ENCODE results near the gene PYY. TPM values are rescaled to one million over a fixed set of nuclear protein-coding genes. Genes with fewer than 3 reads are reported as not detected.
"Not testable (repeated sequence)": the region's sequence is repeated elsewhere in the genome, so short reads cannot be mapped to it uniquely, and the experiment has no call there.

PYY gene
- total RNA-seq, 2 experiments from 2014 or later = not detected

DNA sequence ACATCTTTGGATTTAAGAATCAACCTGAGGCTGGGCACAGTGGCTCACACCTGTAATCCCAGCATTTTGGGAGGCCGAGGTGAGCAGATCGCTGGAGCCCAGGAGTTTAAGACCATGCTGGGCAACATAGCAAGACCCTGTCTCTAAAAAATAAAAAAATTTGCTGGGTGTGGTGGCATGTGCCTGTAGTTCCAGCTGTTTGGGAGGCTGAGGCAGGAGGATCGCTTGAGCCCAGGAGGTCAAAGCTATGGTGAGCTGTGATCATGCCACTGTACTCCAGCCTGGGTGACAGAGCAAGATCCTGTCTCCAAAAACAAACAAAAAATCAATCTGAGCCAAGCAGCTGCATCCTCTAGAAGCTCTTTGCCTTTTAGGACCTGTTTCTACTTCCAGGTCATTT, 14.3 kb downstream of the PYY start:
- H3K9me3 Mint-ChIP-seq; H3K4me3 Mint-ChIP-seq; POLR2A ChIA-PET; H3K27me3 Mint-ChIP-seq; H3K36me3 Mint-ChIP-seq; H3K27ac Mint-ChIP-seq; intact Hi-C loops (cut with micrococcal nuclease); DNase-seq: not testable (repeated sequence)
- H3K4me1 Mint-ChIP-seq (ENCODE audit: low read depth) = peaks cover 11% of the 10 kb centered on the region
- CTCF ChIA-PET = interaction anchor here (0.7 to 1.1 kb wide), 4 partner anchors 11 to 229 kb away, joined by 3 read pairs; no protein-coding TSS in a partner anchor

DNA sequence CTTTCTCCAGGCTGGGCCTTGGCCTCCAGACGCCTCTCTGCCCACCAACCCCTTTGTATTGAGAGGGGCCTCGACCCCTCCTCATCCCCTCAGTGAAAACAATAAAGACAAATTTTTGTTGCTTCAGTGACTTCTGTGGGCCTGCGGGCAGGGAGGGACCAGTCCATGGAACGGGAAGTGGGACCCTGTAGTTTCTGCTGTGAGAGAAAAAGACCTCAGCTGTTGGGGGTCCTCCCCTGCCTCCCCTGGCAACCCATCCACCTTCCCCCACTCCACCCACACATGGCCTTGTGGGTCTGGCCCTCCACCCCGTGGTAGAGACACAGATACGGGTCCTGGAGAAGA, 14.9 kb downstream of the PYY start:
- ChIA-PET CTCF (interaction anchor here (0.8 kb wide), 1 partner anchor 11 kb away, joined by 3 read pairs; no protein-coding TSS in a partner anchor), POLR2A (no interaction called here)
- Mint-ChIP-seq H3K27ac (no peak overlapping the region), H3K36me3 (no peaks in the 10 kb centered on the region), H3K4me3 (no peak overlapping the region), H3K9me3 (no peaks in the 10 kb centered on the region), H3K27me3 (peaks cover 4% of the 10 kb centered on the region), H3K4me1 (ENCODE audit: low read depth) (peaks cover 9% of the 10 kb centered on the region)
- no peak for DNase-seq
- intact Hi-C loops (cut with micrococcal nuclease) = no loop called here

DNA sequence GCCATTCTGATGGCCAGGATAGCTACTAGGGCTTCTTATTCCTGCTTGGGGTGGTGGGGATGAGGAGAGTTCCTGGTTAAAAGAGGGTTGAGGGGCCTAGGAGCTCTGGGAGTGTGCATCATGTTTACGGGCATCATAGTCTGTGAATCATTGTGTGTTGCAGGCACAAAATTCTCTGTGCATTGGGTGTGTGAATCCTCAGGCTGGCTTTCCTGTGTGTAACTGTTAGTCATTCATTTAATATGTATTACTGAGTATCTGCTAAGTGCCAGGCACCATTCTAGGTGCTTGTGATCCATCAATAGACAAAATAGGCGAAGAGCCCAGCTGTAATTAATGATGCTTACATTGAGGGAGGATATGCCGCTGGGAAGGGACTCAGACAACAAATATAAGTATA, 17.3 kb downstream of the PYY start:
- no peaks in the 10 kb centered on the region for H3K9me3 Mint-ChIP-seq
- intact Hi-C loops (cut with micrococcal nuclease) = no loop called here
- H3K4me3 Mint-ChIP-seq = no peak overlapping the region
- POLR2A ChIA-PET = no interaction called here
- DNase-seq = no peak
- H3K36me3 Mint-ChIP-seq = no peaks in the 10 kb centered on the region
- peaks cover 8% of the 10 kb centered on the region for H3K4me1 Mint-ChIP-seq (ENCODE audit: low read depth)
- CTCF ChIA-PET = interaction anchor here (0.9 to 1.8 kb wide), 5 partner anchors 8 to 29 kb away, joined by 3 to 4 read pairs (median 3); partner anchors contain the start of gene MPP2
- no peak overlapping the region for H3K27ac Mint-ChIP-seq
- H3K27me3 Mint-ChIP-seq = peaks cover 4% of the 10 kb centered on the region

DNA sequence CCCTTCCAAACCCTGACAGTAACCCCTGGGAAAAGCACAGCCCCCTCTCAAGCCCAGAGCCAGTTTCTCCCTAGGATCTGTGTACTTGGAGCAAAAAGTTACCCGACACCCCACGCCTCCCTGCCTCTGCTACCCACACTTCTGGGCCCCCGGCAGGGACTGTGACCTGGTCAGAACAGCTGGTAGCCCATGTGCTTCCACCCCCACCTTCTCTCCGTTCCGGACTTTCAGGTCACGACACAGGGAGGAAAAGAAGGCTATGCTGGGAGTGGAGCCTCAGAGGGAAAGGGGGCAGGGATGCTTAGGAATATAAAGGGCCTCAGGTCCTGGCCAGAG, 17.8 kb downstream of the PYY start:
- no peak for DNase-seq
- no peaks in the 10 kb centered on the region for H3K36me3 Mint-ChIP-seq
- CTCF ChIA-PET = interaction anchor here (1.3 kb wide), 1 partner anchor 10 kb away, joined by 3 read pairs; no protein-coding TSS in a partner anchor
- POLR2A ChIA-PET = no interaction called here
- peaks cover 4% of the 10 kb centered on the region for H3K27me3 Mint-ChIP-seq
- no peak overlapping the region for H3K27ac Mint-ChIP-seq
- H3K4me1 Mint-ChIP-seq (ENCODE audit: low read depth) = peaks cover 8% of the 10 kb centered on the region
- no peak overlapping the region for H3K4me3 Mint-ChIP-seq
- intact Hi-C loops (cut with micrococcal nuclease) = no loop called here
- H3K9me3 Mint-ChIP-seq = no peaks in the 10 kb centered on the region

DNA sequence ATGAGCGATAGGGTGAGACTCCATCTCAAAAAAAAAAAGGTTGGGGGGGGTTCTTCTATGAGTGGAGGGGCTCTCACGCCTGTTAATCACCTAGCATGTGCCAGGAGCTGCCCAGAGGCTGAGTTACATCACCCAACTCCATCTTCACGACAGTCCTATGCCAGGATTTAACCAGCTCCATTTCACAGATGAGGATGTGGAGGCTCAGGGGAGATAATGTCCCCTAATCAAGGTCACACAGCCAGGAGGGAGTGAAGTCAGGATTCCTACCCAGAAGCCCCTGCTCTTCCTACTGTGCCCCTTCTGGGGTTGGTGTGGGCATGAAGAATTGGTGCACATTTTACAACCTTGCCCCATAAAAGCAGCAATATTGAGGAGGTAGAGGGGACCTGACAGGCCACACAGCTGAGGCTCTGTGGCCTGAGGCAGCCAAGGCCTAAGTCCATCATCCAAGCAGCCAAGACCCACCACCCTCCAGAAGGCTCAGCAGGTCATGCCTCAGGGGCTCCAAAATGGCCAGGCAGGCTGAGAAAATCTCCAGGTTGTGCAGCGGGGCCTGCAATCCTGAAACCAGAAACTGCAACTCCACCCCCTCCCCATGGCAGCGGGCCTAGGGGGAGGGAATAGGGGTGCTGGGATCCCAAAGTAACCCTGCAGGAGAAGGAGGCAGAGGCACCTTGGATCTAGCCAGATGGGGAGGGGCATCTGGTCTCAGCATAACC, 18.4 kb downstream of the PYY start:
- CTCF ChIA-PET = interaction anchor here (1.0 kb wide), 1 partner anchor 8 kb away, joined by 3 read pairs; no protein-coding TSS in a partner anchor
- no peaks in the 10 kb centered on the region for H3K9me3 Mint-ChIP-seq
- H3K4me1 Mint-ChIP-seq (ENCODE audit: low read depth) = peaks cover 8% of the 10 kb centered on the region
- peaks cover 4% of the 10 kb centered on the region for H3K27me3 Mint-ChIP-seq
- intact Hi-C loops (cut with micrococcal nuclease) = no loop called here
- DNase-seq = no peak
- no peak overlapping the region for H3K4me3 Mint-ChIP-seq
- H3K27ac Mint-ChIP-seq = no peak overlapping the region
- no peaks in the 10 kb centered on the region for H3K36me3 Mint-ChIP-seq
- POLR2A ChIA-PET = no interaction called here

DNA sequence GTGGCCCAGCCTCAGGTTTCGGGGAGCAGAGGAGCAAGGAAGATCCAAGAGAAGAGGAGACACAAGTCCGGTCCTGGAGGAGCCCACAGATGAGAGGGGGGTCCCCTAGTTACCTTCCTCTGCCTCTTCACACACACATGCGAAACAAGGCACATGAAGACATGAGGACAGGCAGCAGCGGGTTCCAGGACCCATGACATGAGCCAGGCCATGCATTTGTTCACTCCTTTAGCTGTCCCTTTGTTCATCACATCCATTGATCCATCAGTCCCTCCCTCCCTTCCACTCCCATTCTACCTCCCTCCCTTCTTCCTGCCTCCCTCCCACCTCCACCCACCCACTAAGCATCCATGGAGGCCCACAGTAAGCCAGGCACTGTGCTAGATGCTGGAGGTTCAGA, 20.8 kb downstream of the PYY start:
- no peak for DNase-seq
- peaks cover 11% of the 10 kb centered on the region for H3K4me1 Mint-ChIP-seq (ENCODE audit: low read depth)
- POLR2A ChIA-PET = interaction anchor here (0.6 kb wide), 1 partner anchor 760 kb away, joined by 4 read pairs; no protein-coding TSS in a partner anchor
- CTCF ChIA-PET = interaction anchor here (1.9 kb wide), 1 partner anchor 11 kb away, joined by 7 read pairs; no protein-coding TSS in a partner anchor
- peaks cover 3% of the 10 kb centered on the region for H3K27me3 Mint-ChIP-seq
- no peaks in the 10 kb centered on the region for H3K36me3 Mint-ChIP-seq
- no peak overlapping the region for H3K4me3 Mint-ChIP-seq
- intact Hi-C loops (cut with micrococcal nuclease) = no loop called here
- no peak overlapping the region for H3K27ac Mint-ChIP-seq
- H3K9me3 Mint-ChIP-seq = no peaks in the 10 kb centered on the region

DNA sequence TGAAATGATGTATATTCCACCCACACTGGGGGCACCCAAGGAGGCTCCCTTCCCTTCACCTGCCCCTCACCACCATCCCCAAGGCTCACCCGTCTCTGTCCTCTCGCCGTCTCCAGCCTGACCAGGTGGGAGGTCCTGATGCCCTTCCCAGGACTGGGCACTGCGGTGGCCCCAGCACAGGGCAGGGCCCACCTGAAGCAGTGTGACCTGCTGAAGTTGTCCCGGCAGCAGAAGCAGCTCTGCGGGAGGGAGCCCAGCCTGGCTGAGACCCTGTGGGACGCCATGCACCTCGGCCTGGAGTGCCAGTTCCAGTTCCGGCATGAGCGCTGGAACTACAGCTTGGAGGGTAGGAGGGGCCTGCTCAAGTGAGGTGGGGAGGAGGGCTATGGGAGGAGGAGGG, 21.4 kb downstream of the PYY start:
- DNase-seq = no peak
- CTCF ChIA-PET = interaction anchor here (2.5 kb wide), 1 partner anchor 11 kb away, joined by 7 read pairs; no protein-coding TSS in a partner anchor
- no peaks in the 10 kb centered on the region for H3K9me3 Mint-ChIP-seq
- H3K4me1 Mint-ChIP-seq (ENCODE audit: low read depth) = peaks cover 13% of the 10 kb centered on the region
- H3K4me3 Mint-ChIP-seq = no peak overlapping the region
- no peak overlapping the region for H3K27ac Mint-ChIP-seq
- POLR2A ChIA-PET = no interaction called here
- peaks cover 5% of the 10 kb centered on the region for H3K27me3 Mint-ChIP-seq
- intact Hi-C loops (cut with micrococcal nuclease) = no loop called here
- H3K36me3 Mint-ChIP-seq = no peaks in the 10 kb centered on the region

DNA sequence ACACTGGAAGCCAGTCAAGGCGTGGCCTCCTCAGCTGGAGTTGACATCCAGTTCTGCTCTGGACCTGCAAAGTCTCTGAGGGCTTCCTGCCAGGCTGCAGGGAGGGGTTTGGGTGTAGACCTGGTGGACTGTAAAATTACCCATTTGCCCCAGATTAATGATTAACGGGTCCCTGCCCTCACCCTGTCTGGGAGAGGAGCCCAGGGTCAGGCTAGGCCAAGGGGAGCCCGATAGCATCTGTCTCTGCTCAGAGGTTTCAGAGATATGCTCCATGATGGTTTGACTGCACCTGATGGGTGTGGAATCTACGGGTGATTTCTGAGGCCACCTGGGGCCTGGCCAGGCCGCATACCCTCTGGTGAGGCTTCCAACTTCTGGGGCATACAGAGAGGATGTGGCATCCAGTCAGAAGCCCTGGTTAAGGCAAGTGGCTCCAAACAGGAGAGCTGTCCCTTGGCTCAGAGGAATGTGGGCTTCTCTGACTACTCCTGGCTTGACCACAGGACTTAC, 22.6 kb downstream of the PYY start:
- Mint-ChIP-seq H3K27me3 (peaks cover 7% of the 10 kb centered on the region), H3K4me3 (no peak overlapping the region), H3K4me1 (ENCODE audit: low read depth) (peaks cover 20% of the 10 kb centered on the region), H3K27ac (no peak overlapping the region), H3K36me3 (no peaks in the 10 kb centered on the region), H3K9me3 (no peaks in the 10 kb centered on the region)
- intact Hi-C loops (cut with micrococcal nuclease) = no loop called here
- ChIA-PET CTCF (interaction anchor here (2.5 kb wide), 1 partner anchor 13 kb away, joined by 7 read pairs; no protein-coding TSS in a partner anchor), POLR2A (no interaction called here)
- DNase-seq = no peak

DNA sequence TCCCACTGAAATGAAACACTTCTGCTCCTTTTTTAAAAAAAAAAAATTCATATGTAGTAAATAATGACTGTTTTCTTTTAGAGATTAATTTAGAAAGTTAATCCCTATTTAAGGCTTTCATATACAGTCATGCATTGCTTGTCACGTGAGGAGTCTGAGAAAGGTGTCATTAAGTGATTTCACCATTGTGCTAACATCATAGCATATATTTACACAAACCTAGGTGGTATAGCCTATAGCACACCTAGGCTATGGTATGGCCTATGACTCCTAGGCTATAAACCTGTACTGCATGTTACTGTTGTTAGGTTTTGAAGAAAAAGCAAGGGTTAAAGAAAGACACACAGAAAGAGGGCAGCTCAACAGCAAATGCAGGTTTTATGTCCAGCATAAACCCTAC, 25.1 kb downstream of the PYY start:
- H3K4me1 Mint-ChIP-seq (ENCODE audit: low read depth) = peaks cover 28% of the 10 kb centered on the region
- DNase-seq = no peak
- peaks cover 7% of the 10 kb centered on the region for H3K27me3 Mint-ChIP-seq
- H3K4me3 Mint-ChIP-seq = no peak overlapping the region
- H3K9me3 Mint-ChIP-seq = no peaks in the 10 kb centered on the region
- intact Hi-C loops (cut with micrococcal nuclease) = no loop called here
- no peaks in the 10 kb centered on the region for H3K36me3 Mint-ChIP-seq
- POLR2A ChIA-PET = no interaction called here
- H3K27ac Mint-ChIP-seq = no peak overlapping the region
- CTCF ChIA-PET = interaction anchor here (0.7 to 1.2 kb wide), 7 partner anchors 8 to 67 kb away, joined by 3 to 14 read pairs (median 3); partner anchors contain the start of gene MPP2

DNA sequence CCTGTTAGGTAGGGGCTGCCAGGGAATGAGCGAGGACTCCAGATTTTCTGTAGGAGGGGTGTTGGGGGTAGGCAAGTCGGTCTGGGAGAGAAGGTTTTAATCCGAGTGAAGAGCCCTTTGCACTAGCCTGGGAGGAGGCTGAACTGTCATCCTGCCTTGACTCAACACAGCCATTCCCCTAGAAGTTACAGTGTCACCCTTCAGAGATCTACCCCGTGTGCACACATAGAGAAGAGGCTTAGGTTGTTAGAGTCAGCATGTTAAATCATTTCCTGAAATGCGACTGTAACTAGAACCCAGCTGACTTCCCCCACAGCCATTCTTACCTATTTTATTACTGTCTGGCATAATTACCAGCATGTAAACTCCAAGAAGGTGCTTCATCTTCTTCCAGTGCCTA, 25.8 kb downstream of the PYY start:
- H3K36me3 Mint-ChIP-seq; intact Hi-C loops (cut with micrococcal nuclease); POLR2A ChIA-PET; H3K27me3 Mint-ChIP-seq; H3K9me3 Mint-ChIP-seq: not testable (repeated sequence)
- peaks cover 28% of the 10 kb centered on the region for H3K4me1 Mint-ChIP-seq (ENCODE audit: low read depth)
- CTCF ChIA-PET = interaction anchor here (0.8 to 1.2 kb wide), 7 partner anchors 9 to 50 kb away, joined by 3 to 14 read pairs (median 3); partner anchors contain the start of gene MPP2
- H3K27ac Mint-ChIP-seq = peak overlapping the region; percentile 55
- peak; percentile 29 for DNase-seq
- H3K4me3 Mint-ChIP-seq = peak overlapping the region; percentile 68

DNA sequence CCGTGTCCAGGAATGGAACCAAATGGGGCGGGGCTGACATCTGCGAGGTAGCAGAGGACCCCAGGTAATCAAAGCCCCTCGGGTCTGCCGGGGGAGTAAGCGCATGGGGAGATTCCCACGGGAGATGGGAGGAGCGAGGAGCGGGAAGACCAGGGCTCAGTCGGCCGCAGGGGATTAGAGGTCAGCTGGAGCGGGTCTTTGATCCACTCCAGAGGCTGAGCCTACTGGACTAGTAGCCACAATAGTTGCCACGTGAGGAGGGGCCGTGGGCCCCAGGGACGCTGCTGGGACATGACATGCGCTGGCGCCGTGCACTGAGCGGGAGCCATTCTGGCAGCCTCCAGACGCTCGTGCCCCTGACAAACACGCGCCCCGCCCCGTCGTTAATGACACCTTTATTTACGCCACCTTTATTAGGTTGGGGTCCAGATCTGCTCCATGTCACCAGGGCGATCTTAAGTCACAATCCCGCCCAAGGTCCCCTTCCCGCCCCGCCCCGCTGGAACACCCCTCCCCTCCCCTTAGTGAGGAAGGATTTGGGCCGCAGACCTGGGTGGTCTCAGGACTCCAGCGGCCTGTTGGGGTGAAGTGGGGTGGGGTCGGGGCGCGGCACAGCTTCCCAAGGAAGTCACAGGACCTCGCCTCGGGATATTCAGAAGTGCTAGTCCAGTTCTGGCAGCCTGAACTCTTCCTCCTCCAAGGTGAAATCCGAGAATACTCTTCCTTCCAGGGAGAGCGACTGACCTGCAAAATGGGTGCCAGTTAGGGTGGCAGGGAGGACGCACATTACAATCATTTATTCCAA, 26.5 kb downstream of the PYY start:
- intact Hi-C loops (cut with micrococcal nuclease) = no loop called here
- ChIA-PET CTCF (interaction anchor here (0.8 to 5.3 kb wide), 3 partner anchors 16 to 49 kb away, joined by 3 to 33 read pairs (median 28); partner anchors contain the start of gene PPY), POLR2A (no interaction called here)
- H3K9me3 Mint-ChIP-seq = no peaks in the 10 kb centered on the region
- peaks cover 7% of the 10 kb centered on the region for H3K27me3 Mint-ChIP-seq
- H3K4me3 Mint-ChIP-seq = peak overlapping the region; percentile 68
- H3K27ac Mint-ChIP-seq = no peak overlapping the region
- no peak for DNase-seq
- peaks cover 28% of the 10 kb centered on the region for H3K4me1 Mint-ChIP-seq (ENCODE audit: low read depth)
- no peaks in the 10 kb centered on the region for H3K36me3 Mint-ChIP-seq

DNA sequence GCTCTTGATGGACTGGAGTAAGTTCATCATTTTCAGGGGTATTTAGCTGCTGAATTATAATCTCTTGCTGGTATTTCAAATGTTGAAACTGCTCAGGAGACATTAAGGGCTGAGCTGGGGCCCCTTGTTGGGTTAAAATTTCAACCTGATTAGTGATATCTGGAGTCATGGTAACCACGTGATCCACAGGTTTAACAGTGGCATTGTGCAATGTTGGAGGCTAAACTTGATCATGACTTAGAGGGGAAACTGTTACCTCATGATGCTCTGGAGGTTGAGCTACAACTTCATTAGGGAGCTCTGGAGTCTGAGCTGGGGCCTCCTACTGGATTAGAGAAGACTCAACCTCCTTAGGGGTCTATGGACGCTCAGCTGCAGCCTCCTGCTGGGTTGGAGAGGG, 29.2 kb downstream of the PYY start:
- Mint-ChIP-seq H3K36me3 (no peaks in the 10 kb centered on the region), H3K4me3 (no peak overlapping the region), H3K9me3 (no peaks in the 10 kb centered on the region), H3K4me1 (ENCODE audit: low read depth) (peaks cover 28% of the 10 kb centered on the region), H3K27me3 (peaks cover 7% of the 10 kb centered on the region), H3K27ac (no peak overlapping the region)
- intact Hi-C loops (cut with micrococcal nuclease) = no loop called here
- no peak for DNase-seq
- CTCF ChIA-PET = interaction anchor here (0.9 to 5.3 kb wide), 6 partner anchors 15 to 117 kb away, joined by 3 to 33 read pairs (median 6); partner anchors contain the start of gene PPY
- POLR2A ChIA-PET = no interaction called here

Data from activated CD4-positive, alpha-beta memory T cell treated with anti-CD3 and anti-CD28 coated beads for 36 hours (primary cell).